Pons (tissue), 1 donor: ENCODE data around the gene BAHCC1.

Source experiments
- DNase-seq: peaks from one replicate; pipeline ENCODE4 v3.0.0-alpha.2; 2016; ENCODE audit warnings: low spot score

Gene BAHCC1

GRCh38 chr17:81493198-81494038 is 98.2 kb downstream of the BAHCC1 start:
- no peak for DNase-seq

- no peak for DNase-seq
Measured at GRCh38 chr17:81494626-81495377, 99.5 kb downstream of the BAHCC1 start.

GRCh38 chr17:81498953-81499600 is 103.8 kb downstream of the BAHCC1 start:
- DNase-seq = no peak

- no peak for DNase-seq
Measured at GRCh38 chr17:81499601-81499970, 104.3 kb downstream of the BAHCC1 start.

GRCh38 chr17:81500047-81500446 is 104.8 kb downstream of the BAHCC1 start:
- no peak for DNase-seq

- DNase-seq = no peak
Measured at GRCh38 chr17:81502471-81503017, 107.3 kb downstream of the BAHCC1 start.

- no peak for DNase-seq
Measured at GRCh38 chr17:81503619-81504018, 108.4 kb downstream of the BAHCC1 start.

- no peak for DNase-seq
Measured at GRCh38 chr17:81508639-81509206, 113.5 kb downstream of the BAHCC1 start.

- peak; percentile 37 for DNase-seq
Measured at GRCh38 chr17:81509207-81509971, 114.1 kb downstream of the BAHCC1 start.

GRCh38 chr17:81509972-81510784 is 114.9 kb downstream of the BAHCC1 start:
- peak; percentile 14 for DNase-seq

GRCh38 chr17:81510785-81511553 is 115.7 kb downstream of the BAHCC1 start:
- no peak for DNase-seq

GRCh38 chr17:81511554-81511803 is 116.2 kb downstream of the BAHCC1 start:
- DNase-seq = peak; percentile 19

- DNase-seq = no peak
Measured at GRCh38 chr17:81511804-81512561, 116.7 kb downstream of the BAHCC1 start.

- DNase-seq = peak; percentile 93
Measured at GRCh38 chr17:81512562-81513371, 117.5 kb downstream of the BAHCC1 start, which contains the start of gene ACTG1. Gene ACTG1, minus strand, starts transcription at chr17:81512799. Its CDS starts 445 bp downstream, at chr17:81512354.

- peak; percentile 46 for DNase-seq
Measured at GRCh38 chr17:81513372-81513752, 118.1 kb downstream of the BAHCC1 start.

- peak; percentile 42 for DNase-seq
Measured at GRCh38 chr17:81513753-81514488, 118.7 kb downstream of the BAHCC1 start.

GRCh38 chr17:81514489-81514738 is 119.2 kb downstream of the BAHCC1 start:
- no peak for DNase-seq
